NK-92 (cell line): Measurements from ENCODE around the gene SHISA9.

ENCODE experiments used
- DNase-seq: peaks from one replicate; lab custom pipeline; 2025; ENCODE audit not compliant: unreplicated experiment; lab: John Stamatoyannopoulos, UW

Gene SHISA9

GRCh38 chr16:13109171-13109570 lies 207.8 kb downstream of the SHISA9 start:
- no peak for DNase-seq

- no peak for DNase-seq
Measured at GRCh38 chr16:13110124-13110796, 208.9 kb downstream of the SHISA9 start.

- no peak for DNase-seq
Measured at GRCh38 chr16:13111747-13112146, 210.3 kb downstream of the SHISA9 start.

GRCh38 chr16:13113741-13114140 lies 212.3 kb downstream of the SHISA9 start:
- DNase-seq: no peak

- no peak for DNase-seq
Measured at GRCh38 chr16:13118091-13118490, 216.7 kb downstream of the SHISA9 start.

GRCh38 chr16:13120091-13120490 lies 218.7 kb downstream of the SHISA9 start:
- no peak for DNase-seq

GRCh38 chr16:13120557-13120956 lies 219.2 kb downstream of the SHISA9 start:
- no peak for DNase-seq

GRCh38 chr16:13123991-13124390 lies 222.6 kb downstream of the SHISA9 start:
- DNase-seq: no peak

GRCh38 chr16:13127144-13127543 lies 225.7 kb downstream of the SHISA9 start:
- DNase-seq: no peak

- no peak for DNase-seq
Measured at GRCh38 chr16:13130586-13130985, 229.2 kb downstream of the SHISA9 start.

GRCh38 chr16:13134836-13135235 lies 233.4 kb downstream of the SHISA9 start:
- DNase-seq: no peak

- no peak for DNase-seq
Measured at GRCh38 chr16:13136901-13137300, 235.5 kb downstream of the SHISA9 start.

GRCh38 chr16:13138528-13138927 lies 237.1 kb downstream of the SHISA9 start:
- no peak for DNase-seq

- DNase-seq: no peak
Measured at GRCh38 chr16:13139661-13140241, 238.4 kb downstream of the SHISA9 start.

- no peak for DNase-seq
Measured at GRCh38 chr16:13143551-13143950, 242.2 kb downstream of the SHISA9 start.

- DNase-seq: no peak
Measured at GRCh38 chr16:13146829-13147228, 245.4 kb downstream of the SHISA9 start.

GRCh38 chr16:13148294-13148693 lies 246.9 kb downstream of the SHISA9 start:
- no peak for DNase-seq

- no peak for DNase-seq
Measured at GRCh38 chr16:13148836-13149235, 247.4 kb downstream of the SHISA9 start.

GRCh38 chr16:13150181-13150885 lies 248.9 kb downstream of the SHISA9 start:
- no peak for DNase-seq

GRCh38 chr16:13153696-13154095 lies 252.3 kb downstream of the SHISA9 start:
- no peak for DNase-seq

GRCh38 chr16:13154799-13155198 lies 253.4 kb downstream of the SHISA9 start:
- no peak for DNase-seq

- no peak for DNase-seq
Measured at GRCh38 chr16:13155377-13155776, 254.0 kb downstream of the SHISA9 start.
